HG02938 (cell line): ENCODE data around the gene GDPGP1.

ENCODE experiments used
- ATAC-seq: cut with Tn5 transposase; IDR thresholded peaks from one replicate; pipeline ENCODE4 v1.9.1; 2021; ENCODE audit warnings: mild to moderate bottlenecking, moderate library complexity; ENCODE audit not compliant: unreplicated experiment

GDPGP1 gene

GRCh38 chr15:90203473-90203872, 30.5 kb upstream of the GDPGP1 start:
- ATAC-seq = no peak

GRCh38 chr15:90203922-90204321, 30.1 kb upstream of the GDPGP1 start:
- no peak for ATAC-seq

GRCh38 chr15:90205050-90205848, 28.8 kb upstream of the GDPGP1 start:
- ATAC-seq = no peak

- ATAC-seq = no peak
These were observed 28.1 kb upstream of the GDPGP1 start for GRCh38 chr15:90205886-90206285.

GRCh38 chr15:90207252-90207651, 26.8 kb upstream of the GDPGP1 start:
- no peak for ATAC-seq

GRCh38 chr15:90208356-90208755, 25.7 kb upstream of the GDPGP1 start:
- no peak for ATAC-seq

GRCh38 chr15:90209591-90209990, 24.4 kb upstream of the GDPGP1 start:
- peak; percentile 55 for ATAC-seq

- ATAC-seq = no peak
These were observed 23.4 kb upstream of the GDPGP1 start for GRCh38 chr15:90210593-90210992.

GRCh38 chr15:90211009-90211408, 23.0 kb upstream of the GDPGP1 start:
- no peak for ATAC-seq

- ATAC-seq = no peak
These were observed 22.4 kb upstream of the GDPGP1 start for GRCh38 chr15:90211440-90212143.

GRCh38 chr15:90212221-90213098, 21.5 kb upstream of the GDPGP1 start:
- ATAC-seq = no peak

- ATAC-seq = no peak
These were observed 20.7 kb upstream of the GDPGP1 start for GRCh38 chr15:90213122-90213817.

- ATAC-seq = no peak
These were observed 20.2 kb upstream of the GDPGP1 start for GRCh38 chr15:90213818-90214204.

GRCh38 chr15:90214553-90215196, 19.3 kb upstream of the GDPGP1 start:
- no peak for ATAC-seq

- ATAC-seq = no peak
These were observed 16.2 kb upstream of the GDPGP1 start for GRCh38 chr15:90217671-90218394.

GRCh38 chr15:90219421-90220141, 14.4 kb upstream of the GDPGP1 start:
- ATAC-seq = no peak

GRCh38 chr15:90221246-90221900, 12.6 kb upstream of the GDPGP1 start:
- ATAC-seq = no peak

GRCh38 chr15:90222547-90222946, 11.5 kb upstream of the GDPGP1 start:
- no peak for ATAC-seq
